Measurements from ENCODE around the gene CMYA5.

The CMYA5 gene

DNA sequence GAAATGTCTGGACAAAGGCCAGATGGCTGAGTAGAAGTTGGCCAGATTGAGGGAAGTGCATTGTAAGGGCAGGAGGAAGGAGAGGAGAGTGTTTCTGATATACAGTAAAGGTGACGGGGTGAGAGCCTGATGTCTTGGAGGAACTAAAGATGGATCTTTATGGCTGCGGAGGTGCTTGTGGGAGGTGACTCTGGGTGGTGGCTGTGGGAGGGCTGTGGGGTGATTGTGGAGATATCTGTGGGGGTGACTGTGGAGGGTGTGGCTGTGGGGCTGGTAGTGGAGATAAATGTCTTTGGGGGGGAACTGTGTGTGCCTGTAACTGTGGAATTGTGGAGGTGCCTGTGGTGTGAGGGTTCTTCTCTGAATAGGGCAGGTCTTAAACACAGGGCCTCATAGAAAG is 121.4 kb downstream of the CMYA5 start:
- Histone ChIP-seq H3K9ac (ENCODE audit: low read length) (no peak overlapping the region), H3K36me3 (replicated peaks; ENCODE audit: insufficient read depth, low read length) (no peaks in the 10 kb centered on the region), H3K4me3 (ENCODE audit: low read length) (no peak overlapping the region), H3K4me1 (ENCODE audit: low read length) (no peaks in the 10 kb centered on the region), H3K4me2 (ENCODE audit: low read depth, low read length) (no peak overlapping the region), H3K9me3 (replicated peaks; ENCODE audit: insufficient read depth, low read length) (no peaks in the 10 kb centered on the region), H3K27me3 (replicated peaks; ENCODE audit: insufficient read depth, low read length) (no peaks in the 10 kb centered on the region), H3K79me2 (ENCODE audit: low read length) (no peaks in the 10 kb centered on the region), H3K9me2 (replicated peaks; ENCODE audit: insufficient read depth, low read length) (no peaks in the 10 kb centered on the region), H2AFZ (ENCODE audit: low read length) (no peak overlapping the region), H3K27ac (ENCODE audit: low read length) (no peak overlapping the region), H4K20me1 (ENCODE audit: insufficient read depth, low read length) (no peaks in the 10 kb centered on the region), H3F3A (ENCODE audit: insufficient read depth, low read length) (no peaks in the 10 kb centered on the region)
- no peak for DNase-seq
- TF ChIP-seq EZH2phosphoT487 (IDR thresholded peaks at IDR 0.05; ENCODE audit: low read length) (no peak), EZH2 (optimal IDR thresholded peaks at IDR 0.05; ENCODE audit: low read depth, low read length) (no peak)
- TF ChIP-seq, protein P1, sequence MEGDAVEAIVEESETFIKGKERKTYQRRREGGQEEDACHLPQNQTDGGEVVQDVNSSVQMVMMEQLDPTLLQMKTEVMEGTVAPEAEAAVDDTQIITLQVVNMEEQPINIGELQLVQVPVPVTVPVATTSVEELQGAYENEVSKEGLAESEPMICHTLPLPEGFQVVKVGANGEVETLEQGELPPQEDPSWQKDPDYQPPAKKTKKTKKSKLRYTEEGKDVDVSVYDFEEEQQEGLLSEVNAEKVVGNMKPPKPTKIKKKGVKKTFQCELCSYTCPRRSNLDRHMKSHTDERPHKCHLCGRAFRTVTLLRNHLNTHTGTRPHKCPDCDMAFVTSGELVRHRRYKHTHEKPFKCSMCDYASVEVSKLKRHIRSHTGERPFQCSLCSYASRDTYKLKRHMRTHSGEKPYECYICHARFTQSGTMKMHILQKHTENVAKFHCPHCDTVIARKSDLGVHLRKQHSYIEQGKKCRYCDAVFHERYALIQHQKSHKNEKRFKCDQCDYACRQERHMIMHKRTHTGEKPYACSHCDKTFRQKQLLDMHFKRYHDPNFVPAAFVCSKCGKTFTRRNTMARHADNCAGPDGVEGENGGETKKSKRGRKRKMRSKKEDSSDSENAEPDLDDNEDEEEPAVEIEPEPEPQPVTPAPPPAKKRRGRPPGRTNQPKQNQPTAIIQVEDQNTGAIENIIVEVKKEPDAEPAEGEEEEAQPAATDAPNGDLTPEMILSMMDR (IDR thresholded peaks at IDR 0.05; ENCODE audit: low read length), result no peak

DNA sequence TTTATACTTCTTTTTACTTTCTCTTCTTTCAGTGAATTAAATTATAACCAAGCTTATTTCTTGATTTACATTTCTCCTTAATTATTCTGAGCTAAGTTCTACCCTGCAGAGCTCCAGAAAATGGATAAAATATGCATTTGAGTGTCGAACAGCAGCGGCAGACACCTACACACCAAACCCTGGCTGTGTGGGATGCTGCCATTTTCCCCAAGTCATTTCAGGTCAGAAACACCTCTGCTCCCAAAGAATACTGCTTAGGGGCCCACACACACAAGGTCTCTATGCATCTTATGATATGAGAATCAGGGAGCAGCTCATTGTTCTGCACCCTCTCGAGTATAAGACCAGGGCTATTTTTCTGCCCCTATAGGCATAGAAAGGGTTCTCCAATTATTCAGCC is 122.3 kb downstream of the CMYA5 start:
- no peaks in the 10 kb centered on the region for H3K79me2 ChIP-seq (ENCODE audit: low read length)
- H3K4me1 ChIP-seq (ENCODE audit: low read length), result no peaks in the 10 kb centered on the region
- H3K4me3 ChIP-seq (ENCODE audit: low read length), result no peak overlapping the region
- no peak for DNase-seq
- H3K9ac ChIP-seq (ENCODE audit: low read length), result no peak overlapping the region
- H3K36me3 ChIP-seq (replicated peaks; ENCODE audit: insufficient read depth, low read length), result no peaks in the 10 kb centered on the region
- no peaks in the 10 kb centered on the region for H3K27me3 ChIP-seq (replicated peaks; ENCODE audit: insufficient read depth, low read length)
- H2AFZ ChIP-seq (ENCODE audit: low read length), result no peak overlapping the region
- no peaks in the 10 kb centered on the region for H4K20me1 ChIP-seq (ENCODE audit: insufficient read depth, low read length)
- no peaks in the 10 kb centered on the region for H3K9me3 ChIP-seq (replicated peaks; ENCODE audit: insufficient read depth, low read length)
- TF ChIP-seq, protein P1 (IDR thresholded peaks at IDR 0.05; ENCODE audit: low read length), result no peak
- no peak for TF ChIP-seq EZH2 (optimal IDR thresholded peaks at IDR 0.05; ENCODE audit: low read depth, low read length)
- TF ChIP-seq EZH2phosphoT487 (IDR thresholded peaks at IDR 0.05; ENCODE audit: low read length), result no peak
- H3K9me2 ChIP-seq (replicated peaks; ENCODE audit: insufficient read depth, low read length), result no peaks in the 10 kb centered on the region
- H3K27ac ChIP-seq (ENCODE audit: low read length), result no peak overlapping the region
- no peak overlapping the region for H3K4me2 ChIP-seq (ENCODE audit: low read depth, low read length)
- no peaks in the 10 kb centered on the region for H3F3A ChIP-seq (ENCODE audit: insufficient read depth, low read length)

DNA sequence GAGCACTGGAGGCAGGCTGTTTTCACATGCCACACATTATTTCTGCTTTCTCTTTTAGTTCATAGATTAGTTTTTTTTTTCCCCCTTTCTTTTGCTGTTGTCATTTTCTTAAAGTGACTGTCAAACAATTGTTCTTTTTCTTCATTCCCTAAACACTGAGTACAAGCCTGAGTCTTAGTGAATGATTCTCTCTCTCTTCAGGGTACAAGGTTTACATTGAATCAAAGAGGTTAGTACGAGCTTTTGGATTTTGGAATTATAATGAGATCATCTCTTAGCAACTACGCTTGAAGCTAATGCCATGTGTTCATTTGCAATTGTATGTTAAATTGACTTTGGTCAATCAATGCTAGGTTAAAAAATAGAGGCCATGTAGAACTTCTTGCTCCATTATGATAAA is 125.1 kb downstream of the CMYA5 start:
- no peak overlapping the region for H3K9ac ChIP-seq (ENCODE audit: low read length)
- DNase-seq, result no peak
- no peak overlapping the region for H3K4me2 ChIP-seq (ENCODE audit: low read depth, low read length)
- H3K9me3 ChIP-seq (replicated peaks; ENCODE audit: insufficient read depth, low read length), result no peaks in the 10 kb centered on the region
- no peak overlapping the region for H3K27ac ChIP-seq (ENCODE audit: low read length)
- no peaks in the 10 kb centered on the region for H3K9me2 ChIP-seq (replicated peaks; ENCODE audit: insufficient read depth, low read length)
- H2AFZ ChIP-seq (ENCODE audit: low read length), result no peak overlapping the region
- no peaks in the 10 kb centered on the region for H3K4me1 ChIP-seq (ENCODE audit: low read length)
- no peaks in the 10 kb centered on the region for H4K20me1 ChIP-seq (ENCODE audit: insufficient read depth, low read length)
- no peak overlapping the region for H3K4me3 ChIP-seq (ENCODE audit: low read length)
- H3K79me2 ChIP-seq (ENCODE audit: low read length), result no peaks in the 10 kb centered on the region
- no peak for TF ChIP-seq EZH2phosphoT487 (IDR thresholded peaks at IDR 0.05; ENCODE audit: low read length)
- TF ChIP-seq EZH2 (optimal IDR thresholded peaks at IDR 0.05; ENCODE audit: low read depth, low read length), result no peak
- TF ChIP-seq, protein P1 (IDR thresholded peaks at IDR 0.05; ENCODE audit: low read length), result no peak
- H3K36me3 ChIP-seq (replicated peaks; ENCODE audit: insufficient read depth, low read length), result no peaks in the 10 kb centered on the region
- H3F3A ChIP-seq (ENCODE audit: insufficient read depth, low read length), result no peaks in the 10 kb centered on the region
- H3K27me3 ChIP-seq (replicated peaks; ENCODE audit: insufficient read depth, low read length), result no peaks in the 10 kb centered on the region

All from MM.1S (cell line).